Cardiac muscle cell (in vitro differentiated cells and primary cell): Measurements from ENCODE around the gene NR3C2. TPM values are rescaled to one million over a fixed set of nuclear protein-coding genes. Genes with fewer than 3 reads are reported as not detected.

Experiments
- DNase-seq, 2 donors: peaks; one replicate each; pipeline versions ENCODE4 v3.0.0 to v3.0.0-alpha.2; 2010 to 2017; ENCODE audit warnings: low read depth in 1 of 2, low spot score in 1 of 2
- H3K27ac ChIP-seq: fragments of 200-600 bp; sonication (generic); 2 replicates; pipeline ENCODE4 v1.5.1; 2016
- H3K27me3 ChIP-seq: fragments of 200-600 bp; sonication (generic); 2 replicates; pipeline ENCODE4 v1.6.0; 2016; ENCODE audit warnings: control low read depth
- H3K36me3 ChIP-seq: fragments of 200-600 bp; sonication (generic); 2 replicates; pipeline ENCODE4 v1.5.1; 2016; ENCODE audit warnings: control low read depth
- H3K4me1 ChIP-seq: fragments of 200-600 bp; sonication (generic); 2 replicates; pipeline ENCODE4 v1.8.1; 2017; ENCODE audit warnings: low read depth, mild to moderate bottlenecking, mixed run types
- H3K4me3 ChIP-seq: fragments of 200-600 bp; sonication (generic); 2 replicates; pipeline ENCODE4 v1.5.1; 2016; ENCODE audit warnings: mild to moderate bottlenecking
- H3K9me3 ChIP-seq: fragments of 200-600 bp; sonication (generic); 2 replicates; pipeline ENCODE4 v1.5.1; 2017; ENCODE audit warnings: low read depth, mild to moderate bottlenecking, control low read depth
- CTCF ChIP-seq: IDR thresholded peaks from 2 replicates; pipeline ENCODE4 v1.5.1; 2012; ENCODE audit warnings: low read depth, mild to moderate bottlenecking, low read length
- polyA plus RNA-seq: library from polyadenylated mRNA; unstranded; fragments of >200 nt; fragmentation: Nextera tagmentation; extraction: Ambion mirVana; gene quantifications from 2 replicates; pipeline ENCODE4 v1.2.1, GENCODE V29; 2016
- total RNA-seq: library from RNA; depleted of rRNA; stranded (reverse); fragments of >200 nt; gene quantifications from 2 replicates; pipeline ENCODE4 v1.2.3, GENCODE V29; 2016

NR3C2 gene
- total and polyA plus RNA-seq, 2 experiments from 2014 or later: 0.43 to 2.5 TPM

- no peaks in the 10 kb centered on the region for H3K4me1 ChIP-seq
- no peak overlapping the region for H3K4me3 ChIP-seq
- H3K9me3 ChIP-seq: no peaks in the 10 kb centered on the region
- no peaks in the 10 kb centered on the region for H3K27me3 ChIP-seq
- H3K27ac ChIP-seq: no peak overlapping the region
- H3K36me3 ChIP-seq: no peaks in the 10 kb centered on the region
- no peak for TF ChIP-seq CTCF
- DNase-seq: no peak
Observed at GRCh38 chr4:148454835-148455234, 12.6 kb upstream of the NR3C2 start.

GRCh38 chr4:148453833-148454232 is 11.6 kb upstream of the NR3C2 start:
- Histone ChIP-seq H3K9me3 (no peaks in the 10 kb centered on the region), H3K27ac (no peak overlapping the region), H3K4me1 (no peaks in the 10 kb centered on the region), H3K4me3 (no peak overlapping the region), H3K36me3 (no peaks in the 10 kb centered on the region), H3K27me3 (peaks cover 5% of the 10 kb centered on the region)
- TF ChIP-seq CTCF: no peak
- no peak for DNase-seq

GRCh38 chr4:148452970-148453369 is 10.8 kb upstream of the NR3C2 start:
- TF ChIP-seq CTCF: no peak
- no peak overlapping the region for H3K27ac ChIP-seq
- no peak for DNase-seq

GRCh38 chr4:148449921-148450320 is 7.7 kb upstream of the NR3C2 start:
- TF ChIP-seq CTCF: no peak
- Histone ChIP-seq H3K4me1 (no peaks in the 10 kb centered on the region), H3K27me3 (peaks cover 43% of the 10 kb centered on the region), H3K4me3 (no peak overlapping the region), H3K9me3 (no peaks in the 10 kb centered on the region), H3K36me3 (no peaks in the 10 kb centered on the region), H3K27ac (no peak overlapping the region)
- DNase-seq: no peak

More at GRCh38 chr4:148452970-148453369, 10.8 kb upstream of the NR3C2 start:
- no peaks in the 10 kb centered on the region for H3K36me3 ChIP-seq
- peaks cover 13% of the 10 kb centered on the region for H3K27me3 ChIP-seq
- no peaks in the 10 kb centered on the region for H3K4me1 ChIP-seq
- H3K9me3 ChIP-seq: no peaks in the 10 kb centered on the region
- no peak overlapping the region for H3K4me3 ChIP-seq

- Histone ChIP-seq H3K36me3 (no peaks in the 10 kb centered on the region), H3K4me1 (no peaks in the 10 kb centered on the region), H3K27ac (no peak overlapping the region), H3K27me3 (peaks cover 61% of the 10 kb centered on the region), H3K4me3 (no peak overlapping the region), H3K9me3 (no peaks in the 10 kb centered on the region)
- TF ChIP-seq CTCF: no peak
- no peak for DNase-seq
Observed at GRCh38 chr4:148448141-148448540, 5.9 kb upstream of the NR3C2 start.

- H3K36me3 ChIP-seq: no peaks in the 10 kb centered on the region
- H3K9me3 ChIP-seq: no peaks in the 10 kb centered on the region
- no peak overlapping the region for H3K4me3 ChIP-seq
- DNase-seq: no peak
- H3K27ac ChIP-seq: no peak overlapping the region
- peaks cover 61% of the 10 kb centered on the region for H3K27me3 ChIP-seq
- H3K4me1 ChIP-seq: no peaks in the 10 kb centered on the region
- TF ChIP-seq CTCF: no peak
Observed at GRCh38 chr4:148447681-148448080, 5.5 kb upstream of the NR3C2 start.
